NK-92 treated with Interleukin-12 subunit alpha and Interleukin-12 subunit beta, amount 100 ng/mL, for 24 hours (cell line): Measurements from ENCODE around the gene SHQ1.
A peak's percentile ranks its signal among the peaks of the same experiment; 100 is the strongest.
"Not testable (repeated sequence)": the region's sequence is repeated elsewhere in the genome, so short reads cannot be mapped to it uniquely, and the experiment has no call there.

Experiments
- DNase-seq: peaks from one replicate; lab custom pipeline; 2025; lab: John Stamatoyannopoulos, UW

The SHQ1 gene

DNA sequence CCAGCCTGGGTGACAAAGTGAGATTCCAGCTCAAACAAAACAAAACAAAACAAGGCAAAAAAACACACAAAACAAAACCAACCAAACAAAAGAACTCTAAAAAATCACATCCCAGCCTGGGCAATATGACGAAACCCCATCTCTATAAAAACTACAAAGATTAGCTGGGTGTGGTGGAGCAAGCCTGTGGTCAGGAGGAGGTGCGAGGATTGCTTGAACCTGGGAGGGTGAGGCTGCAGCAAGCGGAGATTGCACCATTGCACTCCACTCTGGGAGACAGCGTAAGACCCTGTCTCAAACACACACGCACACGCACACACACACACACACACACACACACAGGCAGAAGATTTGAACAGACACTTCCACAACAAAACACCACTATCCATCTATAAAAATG, 99.6 kb downstream of the SHQ1 start:
- peak; percentile 54 for DNase-seq

DNA sequence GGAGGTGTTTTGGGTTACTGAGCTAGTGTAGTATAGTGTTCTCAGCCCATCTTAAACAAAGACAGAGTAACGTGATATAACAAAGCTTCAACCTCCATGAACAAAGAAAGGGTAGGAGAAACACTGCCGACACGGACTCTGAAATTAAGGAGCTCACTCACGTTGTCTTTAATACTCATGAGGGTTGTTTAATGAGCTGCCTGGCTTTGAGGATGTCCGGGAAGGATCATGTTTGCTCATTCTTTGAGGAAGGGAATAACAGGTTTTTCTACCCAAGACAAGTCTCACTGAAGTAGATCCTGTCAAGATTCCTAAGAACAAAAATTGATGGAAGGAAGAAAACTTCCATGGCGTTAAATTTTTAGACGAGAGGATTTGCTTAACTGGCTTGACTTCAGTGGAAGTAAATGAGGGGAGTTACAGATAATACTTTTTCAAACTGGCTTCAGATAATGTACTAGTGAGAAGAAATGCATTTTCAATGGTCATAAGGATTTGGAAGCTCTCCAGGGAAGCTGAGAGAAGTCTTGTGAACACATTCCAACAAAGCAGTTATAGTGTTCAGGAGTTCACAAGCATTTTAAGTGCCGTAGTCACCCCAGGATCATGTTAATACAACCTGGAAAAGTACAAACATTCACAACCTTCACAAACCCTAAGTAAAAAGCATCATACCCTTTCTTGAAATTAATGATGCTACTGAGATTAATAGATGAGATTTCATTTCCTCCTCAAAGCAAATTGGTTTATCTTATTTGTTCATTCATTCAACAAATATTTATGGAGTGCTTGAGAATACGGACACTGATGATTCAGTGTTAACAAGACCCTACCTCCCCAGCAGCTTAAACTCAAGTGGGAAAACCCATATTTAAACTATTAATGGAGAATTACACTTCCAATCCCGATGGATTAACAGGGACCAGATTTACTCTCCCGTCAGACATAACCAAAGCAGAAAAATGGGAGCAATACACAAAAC, 101.5 kb downstream of the SHQ1 start:
- no peak for DNase-seq

DNA sequence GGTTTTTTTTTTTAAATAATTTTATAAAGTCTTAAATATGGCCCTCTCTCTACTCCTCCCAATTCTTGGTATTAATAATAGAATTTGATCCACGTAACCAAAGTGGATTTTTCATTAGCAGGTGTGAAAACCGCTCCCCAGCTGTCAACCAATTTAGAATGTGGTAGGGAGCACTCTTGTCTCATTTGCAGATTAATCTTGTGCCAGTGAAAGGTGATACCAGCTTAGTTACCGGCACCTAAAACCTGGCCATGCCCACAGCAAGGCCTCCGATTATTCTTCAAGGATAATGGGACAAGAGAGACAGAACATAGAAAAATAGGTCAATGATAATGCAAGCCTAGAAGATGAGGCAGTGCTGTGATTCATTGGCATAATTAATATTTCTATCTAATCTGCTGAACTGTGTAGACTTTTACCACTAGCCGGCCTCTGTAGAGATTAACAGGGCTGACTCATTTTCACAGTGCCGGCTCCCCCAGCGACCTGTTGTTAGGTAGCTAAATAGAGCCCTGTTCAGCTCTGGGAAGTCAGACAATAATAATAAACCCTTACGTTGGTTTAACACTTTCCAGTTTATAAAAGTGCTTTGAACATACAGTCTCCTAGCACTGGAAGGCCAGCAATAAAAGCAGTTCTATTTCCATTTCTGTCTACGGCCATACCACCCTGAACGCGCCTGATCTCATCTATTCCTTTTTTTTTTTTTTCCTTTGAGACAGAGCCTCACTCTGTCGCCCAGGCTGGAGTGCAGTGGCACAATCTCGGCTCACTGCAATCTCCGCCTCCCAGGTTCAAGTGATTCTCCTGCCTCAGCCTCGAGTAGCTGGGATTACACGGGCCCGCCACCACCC, 102.9 kb downstream of the SHQ1 start:
- DNase-seq: peak; percentile 31

DNA sequence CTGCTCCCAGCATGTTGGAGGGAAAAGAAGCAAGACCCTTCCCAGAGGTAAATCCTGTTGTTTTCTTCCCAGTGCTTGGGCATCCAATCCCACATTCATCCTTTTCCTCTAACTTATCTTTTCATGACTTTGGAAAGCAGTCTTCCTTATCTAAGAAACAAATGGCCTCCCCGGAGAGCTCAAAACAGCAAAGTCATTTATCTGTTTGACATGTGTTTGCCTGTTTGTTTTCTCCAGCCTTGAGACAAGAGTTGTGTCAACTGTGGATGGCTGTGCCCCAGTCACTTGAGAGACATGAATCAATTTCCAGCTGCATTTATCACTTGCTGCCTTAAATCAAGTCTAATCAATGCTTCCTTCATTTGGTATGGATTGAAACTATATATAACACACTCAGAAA, 103.9 kb downstream of the SHQ1 start:
- no peak for DNase-seq

DNA sequence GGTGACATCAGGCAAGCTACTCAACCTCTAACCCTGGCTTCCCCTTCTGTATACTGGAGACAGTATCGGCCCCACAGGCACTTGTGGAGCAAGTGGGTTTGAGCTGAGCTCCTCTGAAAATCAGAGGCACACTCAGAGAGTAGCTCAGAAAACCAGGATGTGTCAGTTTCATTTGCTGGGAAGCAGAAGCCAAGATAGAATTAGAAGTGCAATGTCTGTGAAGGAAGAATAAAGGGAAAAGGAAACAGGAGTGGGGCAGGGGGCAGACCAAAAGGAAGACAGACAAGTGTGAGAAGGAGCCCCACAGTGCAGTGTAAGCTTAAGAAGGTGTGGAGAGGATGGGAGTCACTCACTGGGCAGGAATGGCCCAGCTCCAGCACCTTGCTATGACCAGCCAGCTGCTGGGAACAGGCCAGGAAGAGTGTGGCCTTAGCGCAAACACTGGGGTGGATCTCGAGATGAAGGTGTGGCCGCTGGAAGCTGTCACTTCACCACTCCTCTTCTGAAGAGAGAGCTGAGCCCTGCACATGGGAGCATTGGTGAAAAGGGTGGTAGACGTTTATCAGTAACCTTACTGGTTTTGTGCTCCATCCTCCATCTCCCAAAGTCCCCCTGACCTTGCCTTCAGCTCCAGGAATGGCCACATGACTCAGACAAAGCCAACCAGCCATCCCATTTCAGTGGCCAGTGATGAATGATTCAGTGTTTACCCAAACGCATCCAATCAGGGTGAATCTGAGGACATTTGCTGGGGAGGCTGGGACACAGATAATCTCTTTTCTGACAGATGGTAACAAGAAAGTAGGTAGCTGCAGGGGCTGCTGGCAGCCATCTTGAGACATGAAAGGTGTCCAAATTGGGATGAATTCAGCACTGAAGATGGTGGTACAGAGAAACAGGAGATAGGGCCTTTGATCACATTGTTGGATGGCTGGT, 108.4 kb downstream of the SHQ1 start:
- DNase-seq: no peak

DNA sequence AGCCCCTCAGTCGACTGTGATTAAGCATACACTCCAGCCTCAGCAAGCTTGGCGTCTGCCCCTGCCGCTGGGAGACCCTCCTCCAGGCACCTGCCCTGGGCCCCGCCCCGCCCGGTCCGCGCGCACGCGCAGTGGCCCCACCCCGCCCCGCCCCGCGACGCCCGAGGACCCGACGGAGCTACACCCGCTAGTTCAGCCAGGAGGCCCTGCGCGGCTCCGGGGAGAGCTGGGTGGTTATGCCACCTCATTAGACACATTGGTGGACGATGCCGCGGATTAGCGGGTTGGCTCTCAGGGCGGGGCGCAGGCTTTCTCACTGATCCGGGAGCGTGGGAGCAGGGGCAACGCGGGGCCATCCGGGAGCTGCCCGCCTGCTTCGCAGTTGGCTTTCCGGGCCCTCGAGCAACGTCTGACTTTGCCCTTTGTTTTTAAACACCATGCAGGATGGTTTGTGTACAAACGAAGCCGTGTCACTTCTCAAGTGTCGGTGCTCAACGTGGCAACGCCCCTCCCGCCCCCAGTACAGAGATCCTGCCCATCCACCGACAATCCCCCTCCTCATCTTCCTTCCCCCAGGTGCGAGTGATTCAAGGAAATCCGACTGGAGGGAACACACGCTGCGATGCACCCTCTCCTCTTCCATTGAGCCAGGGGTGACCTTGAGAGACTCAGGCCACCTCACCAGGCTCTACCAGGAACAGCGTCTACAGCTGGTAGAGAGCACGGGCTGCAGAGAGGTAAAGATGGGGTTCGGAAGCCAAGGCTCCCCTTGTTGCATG, 109.3 kb downstream of the SHQ1 start:
- no peak for DNase-seq

DNA sequence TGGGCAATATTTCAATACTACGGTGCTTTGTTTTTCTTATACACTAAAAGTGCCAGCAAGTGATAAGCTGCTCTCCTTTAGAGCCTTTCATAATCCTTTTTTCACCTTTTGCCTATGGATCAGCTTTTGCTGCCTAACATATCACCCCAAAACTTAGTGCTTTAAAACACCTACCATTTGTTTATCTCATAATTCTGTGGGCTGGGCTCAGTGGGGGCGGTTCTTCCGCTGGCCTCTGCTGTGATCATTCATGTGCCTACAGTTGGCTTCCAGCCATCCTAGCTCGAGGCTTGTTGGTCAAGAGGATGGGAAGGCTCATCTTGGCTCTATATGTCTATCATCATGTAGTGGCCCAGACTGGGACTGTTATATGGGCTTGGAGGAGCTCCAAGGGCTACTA, 113.2 kb downstream of the SHQ1 start:
- DNase-seq: not testable (repeated sequence)

DNA sequence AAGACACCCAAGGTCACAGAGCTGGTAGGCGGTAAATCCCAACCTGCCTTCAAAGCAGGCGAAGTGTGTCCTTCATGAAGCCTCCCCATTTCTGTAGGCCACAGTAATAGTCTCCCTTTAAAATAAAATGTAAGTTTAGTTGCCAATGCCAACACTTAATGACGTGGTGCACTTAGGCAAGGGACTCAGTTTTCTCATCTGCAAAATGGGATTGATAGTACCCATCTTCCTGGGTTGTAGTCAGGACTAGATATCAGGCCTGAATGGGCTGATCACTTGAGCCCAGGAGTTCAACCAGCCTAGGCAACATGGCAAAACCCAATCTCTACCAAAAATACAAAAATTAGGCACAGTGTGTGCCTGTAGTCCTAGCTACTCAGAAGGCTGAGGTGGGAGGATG, 114.6 kb downstream of the SHQ1 start:
- no peak for DNase-seq

DNA sequence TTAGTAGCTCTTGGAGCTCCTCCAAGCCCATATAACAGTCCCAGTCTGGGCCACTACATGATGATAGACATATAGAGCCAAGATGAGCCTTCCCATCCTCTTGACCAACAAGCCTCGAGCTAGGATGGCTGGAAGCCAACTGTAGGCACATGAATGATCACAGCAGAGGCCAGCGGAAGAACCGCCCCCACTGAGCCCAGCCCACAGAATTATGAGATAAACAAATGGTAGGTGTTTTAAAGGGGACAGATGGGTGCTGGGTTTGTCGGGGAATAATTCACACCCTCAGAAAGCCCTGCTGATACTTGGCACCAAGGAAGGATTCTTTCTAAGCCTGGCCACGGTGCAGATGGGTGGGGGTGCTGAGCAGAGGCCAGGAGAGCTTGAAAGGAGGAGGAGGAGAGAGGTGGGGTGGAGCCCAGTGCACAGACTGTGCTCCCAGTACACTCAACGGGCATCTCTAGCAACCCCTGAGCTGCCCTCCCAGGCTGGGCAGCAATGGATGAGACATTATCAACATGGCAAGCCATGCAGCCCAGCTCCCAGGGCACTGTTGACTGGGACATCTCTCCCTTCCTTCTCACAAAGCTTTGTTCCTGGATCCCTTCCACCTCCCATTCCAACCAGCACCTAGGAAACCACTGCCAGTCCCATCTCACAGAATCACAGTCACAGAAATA, 115.4 kb downstream of the SHQ1 start:
- DNase-seq: not testable (repeated sequence)

DNA sequence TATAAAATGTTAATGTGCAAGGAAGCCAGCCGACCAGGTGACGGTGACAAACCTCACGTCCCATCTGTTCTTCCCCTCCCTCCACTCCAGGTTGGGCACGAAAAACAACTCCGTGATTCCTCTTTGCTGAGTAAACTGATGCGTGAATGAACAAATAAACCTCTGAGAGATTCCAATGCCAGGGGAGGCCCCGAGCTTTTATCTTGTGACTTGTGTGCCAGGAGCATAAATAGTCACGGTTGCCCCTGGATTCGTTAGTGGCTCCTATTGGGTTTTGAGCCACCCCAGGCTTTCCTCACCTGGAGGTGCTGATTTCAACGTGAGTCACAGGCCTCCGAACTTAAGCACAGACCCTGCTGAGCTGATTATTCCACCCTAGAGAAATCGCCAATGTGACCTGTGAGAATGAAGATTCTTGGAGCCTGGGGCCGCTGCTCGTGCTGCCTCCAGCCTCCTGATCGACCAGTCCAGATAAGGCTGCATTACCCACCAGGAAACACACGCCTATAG, 119.2 kb downstream of the SHQ1 start:
- no peak for DNase-seq

DNA sequence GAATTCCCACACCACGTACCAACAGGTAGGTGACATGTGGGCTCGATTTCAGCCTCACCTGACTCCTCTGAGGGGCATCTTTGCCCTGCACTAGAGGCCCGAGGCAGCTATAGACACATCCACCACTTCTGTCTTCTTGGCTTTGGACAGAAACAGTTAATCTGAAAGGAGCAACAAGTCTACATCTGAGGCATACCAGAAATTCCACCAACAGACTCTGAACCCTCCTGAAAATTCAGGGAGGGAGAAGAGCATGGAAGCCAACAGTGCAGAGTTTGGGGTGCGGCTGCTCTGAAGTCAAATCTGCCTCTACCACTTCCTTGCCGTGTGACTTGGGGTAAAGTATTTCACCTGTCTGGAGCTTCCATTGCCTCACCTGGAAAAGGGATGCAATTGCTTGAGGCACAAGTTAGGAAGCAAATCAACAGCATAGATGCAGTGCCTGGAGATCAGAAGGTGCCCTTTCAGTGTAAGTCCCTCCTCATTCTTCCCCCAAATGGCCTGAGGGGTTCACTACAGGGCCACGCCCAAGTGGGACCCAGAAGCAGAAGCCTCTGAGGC, 119.8 kb downstream of the SHQ1 start:
- DNase-seq: no peak

DNA sequence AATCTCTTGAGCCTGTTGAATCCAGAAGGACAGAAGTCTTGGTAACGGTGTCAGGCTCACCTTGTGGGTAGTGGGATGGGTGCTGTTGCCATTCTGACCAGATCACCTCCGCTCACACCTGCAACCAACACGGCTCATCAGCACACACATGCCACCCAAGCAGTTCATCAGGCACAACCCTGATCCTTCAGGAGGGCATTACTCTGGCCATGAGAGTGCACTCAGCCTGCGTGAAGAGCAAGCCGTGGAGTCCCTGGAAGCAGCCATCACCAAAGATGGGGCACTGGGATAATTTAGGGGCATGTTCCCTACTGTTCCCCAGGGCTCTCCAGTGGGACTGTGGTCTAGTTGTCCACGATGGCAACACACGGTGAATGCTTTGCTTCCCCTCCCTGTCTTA, 120.5 kb downstream of the SHQ1 start:
- DNase-seq: no peak

DNA sequence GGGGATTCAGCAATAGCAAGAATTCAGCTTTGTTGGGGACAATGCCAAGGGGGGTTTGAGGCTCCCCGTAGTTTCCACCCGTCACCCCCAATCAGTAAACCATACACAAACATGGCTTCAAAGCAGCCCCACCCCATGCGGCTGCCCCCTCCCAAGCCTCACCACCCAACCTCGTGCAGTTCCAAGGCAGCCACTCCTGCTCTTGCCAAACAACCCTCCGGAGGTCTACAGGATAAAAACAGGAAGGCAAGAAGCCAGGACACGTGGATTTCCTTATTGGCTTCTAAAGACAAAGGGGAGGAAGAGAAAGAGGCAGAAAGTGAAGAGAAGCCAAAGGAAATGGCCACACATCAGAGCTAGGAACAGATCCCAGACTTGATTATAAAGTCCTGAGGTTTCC, 121.1 kb downstream of the SHQ1 start:
- DNase-seq: no peak

DNA sequence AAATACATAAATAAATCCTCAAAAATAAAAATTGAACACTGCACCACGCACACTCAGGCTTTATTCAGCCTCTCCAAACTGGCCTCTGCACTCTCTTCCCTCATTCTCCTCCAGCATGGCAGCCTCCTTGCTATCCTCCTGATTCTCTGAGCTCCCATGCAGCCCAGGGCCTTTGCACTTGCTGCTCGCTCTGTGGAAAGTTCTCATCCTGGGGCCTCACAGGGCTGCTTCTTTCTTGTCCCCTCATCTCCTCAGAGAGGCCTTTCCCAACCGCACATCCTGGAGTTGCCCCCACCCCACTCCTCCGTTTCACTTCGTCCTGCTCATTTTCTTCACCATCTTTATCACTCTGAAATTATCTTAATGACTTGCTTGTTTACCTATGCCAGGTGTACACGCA, 123.0 kb downstream of the SHQ1 start:
- no peak for DNase-seq

DNA sequence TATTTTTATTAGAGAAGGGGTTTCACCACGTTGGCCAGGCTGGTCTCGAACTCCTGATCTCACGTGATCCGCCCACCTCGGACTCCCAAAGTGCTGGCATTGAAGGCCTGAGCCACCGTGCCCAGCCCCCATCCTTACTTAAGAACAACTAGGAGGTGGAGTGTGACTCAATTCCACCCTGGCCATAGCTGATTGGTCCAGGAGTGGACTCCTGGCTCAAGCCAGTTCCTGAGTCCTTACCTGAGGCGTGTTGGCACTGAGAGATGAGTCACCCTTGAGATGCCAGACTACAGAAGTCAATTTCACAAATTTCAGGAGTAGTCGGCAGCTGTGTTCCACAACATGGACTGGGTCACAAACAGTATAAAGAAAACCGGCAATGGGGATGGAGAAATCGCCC, 124.2 kb downstream of the SHQ1 start:
- DNase-seq: no peak

DNA sequence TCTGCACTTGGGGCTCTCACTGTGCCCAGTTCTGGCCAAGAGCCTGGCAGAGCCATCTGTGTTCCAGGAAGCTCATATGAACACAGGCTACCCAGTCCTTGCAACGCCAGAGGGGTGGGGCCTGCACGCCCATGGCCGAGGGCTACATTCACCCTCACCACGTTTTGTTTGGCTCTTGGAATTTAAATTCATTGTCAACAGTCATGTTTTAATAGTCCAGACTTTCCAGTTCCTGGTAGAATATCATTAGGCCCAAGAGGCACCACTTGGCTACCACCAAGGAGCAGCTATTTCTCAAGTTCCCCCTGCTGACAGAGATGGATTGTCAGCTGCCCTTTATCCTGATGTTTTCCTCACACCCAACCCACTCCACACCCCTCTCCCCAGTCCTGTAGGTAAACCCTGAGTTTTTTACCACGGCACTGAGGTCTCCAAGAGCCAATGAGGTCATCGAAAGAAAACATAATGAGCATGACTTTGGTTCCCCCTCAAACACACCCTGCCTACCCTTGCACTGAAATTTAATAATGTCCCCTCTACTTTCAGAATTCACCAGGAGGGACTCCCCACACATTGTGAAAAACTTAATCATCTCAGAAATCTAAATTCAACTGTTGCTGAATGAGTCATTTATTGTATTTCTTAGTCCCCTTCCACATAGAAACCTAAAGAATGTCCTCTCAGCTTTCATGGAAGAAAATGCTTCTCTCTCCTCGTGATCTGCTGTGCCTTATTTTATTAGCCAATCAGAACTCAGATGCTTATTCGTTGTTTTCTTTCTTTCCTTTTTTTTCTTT, 125.1 kb downstream of the SHQ1 start:
- DNase-seq: no peak

DNA sequence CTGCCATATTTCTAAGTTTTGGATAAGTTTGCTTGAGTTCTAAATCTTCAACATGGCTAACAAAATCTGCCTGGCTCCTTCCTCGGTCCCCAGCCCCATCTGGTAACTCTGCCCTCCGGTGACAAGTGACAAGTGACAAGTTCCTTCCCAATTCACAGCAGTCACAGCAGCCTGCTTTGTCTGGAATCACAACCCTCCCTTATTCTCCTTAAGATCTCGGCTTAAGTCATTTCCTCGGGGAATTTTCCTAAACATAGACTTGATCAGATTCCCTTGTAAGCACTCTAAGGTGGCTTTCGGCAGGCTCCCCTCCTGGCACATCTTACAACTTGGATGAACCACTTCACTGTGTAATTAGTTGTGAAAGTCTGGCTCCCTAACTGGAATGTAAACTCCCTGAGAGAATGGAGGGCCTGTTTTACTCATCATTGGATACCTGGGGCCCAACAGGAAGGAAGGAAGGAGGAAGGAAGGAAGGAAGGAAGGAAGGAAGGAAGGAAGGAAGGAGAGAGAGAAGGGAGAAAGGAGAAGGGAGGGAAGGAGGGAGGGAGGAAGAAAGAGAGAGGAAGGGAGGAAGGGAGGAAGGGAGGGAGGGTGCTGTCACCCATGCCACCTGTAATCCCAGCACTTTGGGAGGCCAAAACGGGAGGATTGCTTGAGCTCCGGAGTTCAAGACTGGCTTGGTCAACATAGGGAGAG, 126.4 kb downstream of the SHQ1 start:
- no peak for DNase-seq

DNA sequence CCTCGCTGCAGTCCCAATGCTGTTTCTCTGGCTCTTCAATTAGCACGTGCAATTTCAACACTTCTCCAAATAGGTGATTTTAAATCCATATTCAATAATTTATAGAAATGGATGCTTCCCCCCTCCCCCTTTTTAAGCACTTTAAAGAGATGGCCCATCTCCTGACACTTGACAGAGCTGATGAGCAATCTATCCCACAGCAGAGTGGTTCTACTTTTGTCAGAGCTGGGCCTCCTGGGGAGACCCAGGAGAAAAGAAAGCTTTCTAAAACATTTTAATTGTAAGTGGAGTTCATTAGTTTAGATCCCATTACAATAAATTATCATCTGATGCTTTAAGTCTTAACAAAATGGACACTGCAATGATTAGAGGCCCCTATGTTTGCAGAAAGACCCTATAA, 127.7 kb downstream of the SHQ1 start:
- DNase-seq: no peak
